Hematopoietic multipotent progenitor cell treated with erythropoietin and hydrocortisone succinate and interleukin-3 and kit ligand, for 6 days (in vitro differentiated cells): ENCODE data around the gene IFFO2.

Experiments used
- DNase-seq: peaks from one replicate; pipeline ENCODE4 v3.0.0-alpha.2; 2015

The IFFO2 gene

GRCh38 chr1:18949686-18950400, 6.6 kb downstream of the IFFO2 start:
- peak; percentile 78 for DNase-seq

GRCh38 chr1:18948913-18949685, 7.4 kb downstream of the IFFO2 start:
- no peak for DNase-seq

GRCh38 chr1:18948048-18948912, 8.2 kb downstream of the IFFO2 start:
- peak; percentile 55 for DNase-seq

GRCh38 chr1:18947570-18947969, 8.9 kb downstream of the IFFO2 start:
- no peak for DNase-seq

- DNase-seq, result no peak
Measured at GRCh38 chr1:18946550-18947381, 9.7 kb downstream of the IFFO2 start.

GRCh38 chr1:18945401-18945849, 11.1 kb downstream of the IFFO2 start:
- DNase-seq, result peak; percentile 79

- no peak for DNase-seq
Measured at GRCh38 chr1:18944810-18945209, 11.7 kb downstream of the IFFO2 start.

GRCh38 chr1:18943914-18944572, 12.4 kb downstream of the IFFO2 start:
- DNase-seq, result no peak

- DNase-seq, result no peak
Measured at GRCh38 chr1:18943162-18943561, 13.3 kb downstream of the IFFO2 start.

GRCh38 chr1:18942340-18942739, 14.1 kb downstream of the IFFO2 start:
- no peak for DNase-seq

- no peak for DNase-seq
Measured at GRCh38 chr1:18941221-18942141, 15.0 kb downstream of the IFFO2 start.

- no peak for DNase-seq
Measured at GRCh38 chr1:18940303-18941020, 16.0 kb downstream of the IFFO2 start.

GRCh38 chr1:18939398-18940302, 16.8 kb downstream of the IFFO2 start:
- no peak for DNase-seq

- DNase-seq, result no peak
Measured at GRCh38 chr1:18938707-18939070, 17.8 kb downstream of the IFFO2 start.

- no peak for DNase-seq
Measured at GRCh38 chr1:18938008-18938706, 18.3 kb downstream of the IFFO2 start.

GRCh38 chr1:18937539-18937938, 18.9 kb downstream of the IFFO2 start:
- no peak for DNase-seq

GRCh38 chr1:18936814-18937481, 19.5 kb downstream of the IFFO2 start:
- DNase-seq, result no peak

- no peak for DNase-seq
Measured at GRCh38 chr1:18936471-18936813, 20.0 kb downstream of the IFFO2 start.
